Esophagus muscularis mucosa (tissue), 4 donors: ENCODE results near the gene CMTM2. TPM values are rescaled to one million over a fixed set of nuclear protein-coding genes. Genes with fewer than 3 reads are reported as not detected.
A peak's percentile ranks its signal among the peaks of the same experiment; 100 is the strongest.

Source experiments
- DNase-seq: peaks from one replicate; pipeline ENCODE4 v3.0.0-alpha.2; 2017; ENCODE audit errors: extremely low spot score
- H3K27ac ChIP-seq, 4 donors: fragments of 200-600 bp; sonication (generic); replicated peaks in 1 of 4; 1 replicate in 3 of 4; 2 replicates in 1 of 4; pipeline ENCODE4 v1.5.1; 2016 to 2019; ENCODE audit warnings: mild to moderate bottlenecking in 1 of 4
- H3K27me3 ChIP-seq, 4 donors: fragments of 200-600 bp; sonication (generic); one replicate each; pipeline versions ENCODE4 v1.5.1 to v1.6.0; 2016 to 2019
- H3K36me3 ChIP-seq, 4 donors: fragments of 200-600 bp; sonication (generic); one replicate each; pipeline ENCODE4 v1.5.1; 2016 to 2019
- H3K4me1 ChIP-seq, 4 donors: fragments of 200-600 bp; sonication (generic); one replicate each; pipeline ENCODE4 v1.5.1; 2016 to 2019
- H3K4me3 ChIP-seq, 4 donors: fragments of 200-600 bp; sonication (generic); 1 replicate in 2 of 4; 2 replicates in 2 of 4; pipeline ENCODE4 v1.5.1; 2016 to 2019; ENCODE audit warnings: mild to moderate bottlenecking in 4 of 4, moderate library complexity in 1 of 4
- H3K9me3 ChIP-seq, 4 donors: fragments of 200-600 bp; sonication (generic); 1 replicate in 3 of 4; 2 replicates in 1 of 4; pipeline ENCODE4 v1.5.1; 2016 to 2019
- CTCF ChIP-seq, 3 experiments: fragments of 200-600 bp in 2 of 3; fragments of 450-650 bp in 1 of 3; sonication (generic) in 2 of 3; IDR thresholded peaks; one replicate each; pipeline ENCODE4 v1.5.1; 2017 to 2019; ENCODE audit warnings: antibody characterized with exemption in 3 of 3, mild to moderate bottlenecking in 2 of 3, moderate library complexity in 1 of 3
- EP300 ChIP-seq: sonication (generic); formaldehyde crosslinking; IDR thresholded peaks from one replicate; pipeline ENCODE4 v1.6.1; 2017; ENCODE audit warnings: antibody characterized with exemption
- POLR2A ChIP-seq: fragments of 450-650 bp; IDR thresholded peaks from one replicate; pipeline ENCODE4 v1.6.1; 2017; ENCODE audit warnings: antibody characterized with exemption, moderate library complexity, mild to moderate bottlenecking, low read depth
- POLR2AphosphoS5 ChIP-seq, 2 donors: sonication (generic); formaldehyde crosslinking; IDR thresholded peaks; one replicate each; pipeline ENCODE4 v1.6.1; 2017; ENCODE audit warnings: antibody characterized with exemption in 2 of 2
- WGBS: methylation state at CpG from one replicate; pipeline ENCODE4 v1.1.5; 2018; 5-methylcytosine and 5-hydroxymethylcytosine counted together
- intact Hi-C: fragments of 100-400 bp; cut with DNase I; formaldehyde crosslinking; loops from one replicate; pipeline ENCODE4 v1.15.1; 2023
- total RNA-seq, 4 donors: library from RNA; depleted of rRNA; stranded (reverse); fragments of >200 nt; gene quantifications; one replicate each; pipeline versions ENCODE4 v1.1.0 to v1.2.1, GENCODE V29; 2016

Gene CMTM2
- total RNA-seq, 4 donors from 2014 or later = 1.8 TPM; not detected in 3

DNA sequence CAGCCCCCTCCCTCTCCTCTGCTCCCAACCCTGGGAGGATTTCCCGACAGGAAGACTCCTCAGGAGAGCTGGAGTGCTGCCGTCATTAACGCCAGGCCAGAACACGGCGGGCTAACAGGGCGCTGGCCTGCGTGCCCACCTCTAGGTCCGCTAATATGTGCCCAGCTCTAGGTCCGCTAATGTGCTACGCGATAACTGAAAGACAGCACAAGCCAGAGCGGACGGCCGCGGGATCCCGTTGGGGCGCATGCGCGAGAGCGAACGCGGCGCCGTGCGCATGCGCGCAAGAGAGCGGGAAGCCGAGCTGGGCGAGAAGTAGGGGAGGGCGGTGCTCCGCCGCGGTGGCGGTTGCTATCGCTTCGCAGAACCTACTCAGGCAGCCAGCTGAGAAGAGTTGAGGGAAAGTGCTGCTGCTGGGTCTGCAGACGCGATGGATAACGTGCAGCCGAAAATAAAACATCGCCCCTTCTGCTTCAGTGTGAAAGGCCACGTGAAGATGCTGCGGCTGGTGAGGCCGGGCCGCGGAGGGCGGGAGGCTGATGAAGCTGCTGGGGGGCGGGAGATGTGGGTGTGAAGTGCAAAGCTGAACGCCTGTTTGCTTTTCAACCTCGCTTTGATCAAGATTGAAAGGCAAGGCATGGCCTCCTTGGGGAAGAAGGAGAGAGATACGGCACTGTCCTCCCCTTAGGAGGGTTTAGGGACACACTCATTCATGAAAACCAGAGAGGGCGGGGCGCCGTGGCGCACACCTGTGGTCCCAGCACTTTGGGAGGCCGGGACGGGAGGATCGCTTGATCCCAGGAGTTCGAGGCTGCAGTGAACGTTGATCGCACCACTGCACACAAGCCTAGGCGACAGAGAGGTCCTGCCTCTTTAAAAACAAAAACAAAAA is 26.7 kb upstream of the CMTM2 start, which contains the start of gene CKLF:
Gene CKLF, plus strand, starts transcription at position 291 of the 892 bp plus-strand sequence. Its CDS starts 140 bp downstream, at position 431.
- TF ChIP-seq POLR2A (peak; percentile 33), EP300 (no peak), POLR2AphosphoS5 (IDR thresholded peaks at IDR 0.05) (peak; percentile 93 to 94), CTCF (IDR thresholded peaks at IDR 0.05) (no peak)
- WGBS = 10% methylated on average over 34 of the region's 63 CpGs
- DNase-seq = peak; percentile 98
- Histone ChIP-seq H3K36me3 (peaks cover 0 to 6% (median 3%) of the 10 kb centered on the region in 4 donors), H3K9me3 (no peaks in the 10 kb centered on the region), H3K4me3 (peak within 1 kb of the TSS; percentile 55 to 69 (median 62)), H3K4me1 (peaks cover 41 to 63% (median 54%) of the 10 kb centered on the region in 4 donors), H3K27ac (peak within 1 kb of the TSS; percentile 89 to 92 (median 91)), H3K27me3 (no peaks in the 10 kb centered on the region)
- intact Hi-C loops = no loop called here

DNA sequence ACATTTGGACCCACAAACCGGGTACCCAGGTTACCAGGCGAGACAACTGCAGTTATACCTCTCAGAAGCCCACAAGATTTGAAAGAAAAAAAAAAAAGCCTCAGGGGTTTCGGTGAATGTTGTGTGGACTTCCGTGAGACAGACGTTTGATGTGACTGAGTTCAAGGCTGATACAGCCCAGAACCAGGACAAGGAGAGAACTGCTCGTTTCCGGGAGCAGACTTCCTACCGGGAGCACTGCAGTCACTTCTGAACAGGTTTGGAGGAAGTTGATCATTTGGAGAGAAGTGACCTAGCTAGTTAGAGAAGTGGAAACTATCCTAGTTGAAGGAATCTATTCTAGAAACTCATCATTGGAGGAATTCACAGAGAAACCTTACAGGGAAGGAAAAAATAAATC is 26.0 kb upstream of the CMTM2 start:
- intact Hi-C loops = no loop called here
- no peak for DNase-seq
- 17% methylated on average over 8 of the region's 8 CpGs for WGBS
- Histone ChIP-seq H3K27me3 (no peaks in the 10 kb centered on the region), H3K36me3 (peaks cover 0 to 4% (median 1%) of the 10 kb centered on the region in 4 donors), H3K4me1 (peaks cover 40 to 56% (median 49%) of the 10 kb centered on the region in 4 donors), H3K4me3 (peak overlapping the region; percentile 55 to 69 (median 62)), H3K9me3 (no peaks in the 10 kb centered on the region), H3K27ac (peak overlapping the region in 2 of 4 donors; percentile 89 to 92)
- no peak for TF ChIP-seq POLR2AphosphoS5 (IDR thresholded peaks at IDR 0.05)
- TF ChIP-seq POLR2A = no peak
- no peak for TF ChIP-seq CTCF (IDR thresholded peaks at IDR 0.05)
- TF ChIP-seq EP300 = no peak

DNA sequence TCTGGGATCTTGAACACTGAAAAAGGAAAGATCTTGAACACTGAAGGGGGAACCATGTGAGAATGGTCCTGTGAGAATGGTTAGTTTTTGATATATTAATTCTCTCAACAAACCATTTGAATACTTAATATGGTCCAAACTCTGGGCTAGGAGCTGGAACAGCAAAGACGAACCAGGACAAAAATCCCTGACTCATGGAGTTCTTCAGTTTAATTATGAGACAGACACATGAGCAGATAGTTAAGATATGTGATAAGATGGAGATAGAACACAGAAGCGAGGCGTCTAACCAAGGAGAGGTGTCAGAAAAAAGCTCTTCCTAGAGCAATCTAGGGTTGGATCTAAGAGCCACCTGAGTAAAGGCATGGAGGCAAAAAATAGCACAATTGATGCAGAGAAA is 25.2 kb upstream of the CMTM2 start:
- 98% methylated on average over 3 of the region's 3 CpGs for WGBS
- H3K4me1 ChIP-seq = peaks cover 32 to 48% (median 41%) of the 10 kb centered on the region in 4 donors
- no peaks in the 10 kb centered on the region for H3K9me3 ChIP-seq
- intact Hi-C loops = no loop called here
- no peaks in the 10 kb centered on the region for H3K27me3 ChIP-seq
- TF ChIP-seq CTCF (IDR thresholded peaks at IDR 0.05) (no peak), EP300 (no peak), POLR2A (no peak), POLR2AphosphoS5 (IDR thresholded peaks at IDR 0.05) (no peak)
- H3K4me3 ChIP-seq = peak overlapping the region in 1 of 4 donors; percentile 69
- H3K36me3 ChIP-seq = peaks cover 0 to 11% (median 2%) of the 10 kb centered on the region in 4 donors
- H3K27ac ChIP-seq = no peak overlapping the region
- no peak for DNase-seq

GRCh38 chr16:66554495-66554894 is 24.8 kb upstream of the CMTM2 start:
- TF ChIP-seq POLR2AphosphoS5 (IDR thresholded peaks at IDR 0.05) = no peak
- no peak for TF ChIP-seq CTCF (IDR thresholded peaks at IDR 0.05)
- no peak for TF ChIP-seq EP300
- no peak for TF ChIP-seq POLR2A
- H3K4me3 ChIP-seq = no peak overlapping the region
- DNase-seq = no peak
- H3K27me3 ChIP-seq = no peaks in the 10 kb centered on the region
- H3K36me3 ChIP-seq = peaks cover 0 to 14% (median 2%) of the 10 kb centered on the region in 4 donors
- H3K27ac ChIP-seq = no peak overlapping the region
- intact Hi-C loops = no loop called here
- no peaks in the 10 kb centered on the region for H3K9me3 ChIP-seq
- peaks cover 31 to 45% (median 37%) of the 10 kb centered on the region in 4 donors for H3K4me1 ChIP-seq
- 93% methylated on average over 6 of the region's 6 CpGs for WGBS
